Measurements from ENCODE around the gene ZIC1.

ZIC1 gene

GRCh38 chr3:147395899-147396711 lies 13.1 kb upstream of the ZIC1 start:
- DNase-seq (ENCODE audit: low spot score): no peak

- no peak for DNase-seq (ENCODE audit: low spot score)
Observed at GRCh38 chr3:147396712-147397046, 12.5 kb upstream of the ZIC1 start.

DNA sequence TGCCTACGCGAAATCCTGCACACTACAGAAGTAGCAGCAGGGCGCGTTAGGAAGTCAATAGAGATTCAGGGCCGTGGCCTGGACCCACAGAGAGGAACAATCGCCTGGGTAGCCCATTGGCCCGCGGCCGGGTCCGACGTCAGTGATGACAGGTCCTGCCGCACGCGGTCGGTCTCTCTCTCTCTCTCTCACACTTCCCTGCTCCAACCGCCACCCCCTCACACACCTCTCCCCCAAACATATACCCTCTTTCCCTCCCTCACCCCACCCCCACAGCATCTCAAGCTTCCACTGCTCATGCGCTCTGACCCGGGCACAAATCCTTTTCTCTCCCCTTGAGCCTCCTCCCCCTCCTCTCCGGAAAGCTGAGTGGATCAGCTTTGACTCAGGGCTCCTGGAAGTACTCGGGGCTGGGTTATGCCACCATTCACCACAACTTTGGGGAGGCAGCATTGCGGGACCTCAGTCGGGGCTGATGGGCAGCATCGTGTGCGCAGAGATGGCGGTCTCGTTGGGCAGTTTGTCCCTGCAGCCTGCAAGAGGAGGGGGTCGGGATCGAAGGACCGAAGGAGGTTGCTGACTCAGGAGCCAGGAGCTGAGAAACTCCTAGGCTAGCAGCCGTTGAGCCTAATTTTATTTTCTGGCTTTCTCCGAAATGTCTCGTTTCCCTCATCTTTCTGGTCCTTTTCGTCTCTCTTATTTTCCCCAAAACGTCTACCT lies 11.8 kb upstream of the ZIC1 start:
- no peak for DNase-seq (ENCODE audit: low spot score)

GRCh38 chr3:147397875-147398812 lies 11.0 kb upstream of the ZIC1 start:
- no peak for DNase-seq (ENCODE audit: low spot score)

DNA sequence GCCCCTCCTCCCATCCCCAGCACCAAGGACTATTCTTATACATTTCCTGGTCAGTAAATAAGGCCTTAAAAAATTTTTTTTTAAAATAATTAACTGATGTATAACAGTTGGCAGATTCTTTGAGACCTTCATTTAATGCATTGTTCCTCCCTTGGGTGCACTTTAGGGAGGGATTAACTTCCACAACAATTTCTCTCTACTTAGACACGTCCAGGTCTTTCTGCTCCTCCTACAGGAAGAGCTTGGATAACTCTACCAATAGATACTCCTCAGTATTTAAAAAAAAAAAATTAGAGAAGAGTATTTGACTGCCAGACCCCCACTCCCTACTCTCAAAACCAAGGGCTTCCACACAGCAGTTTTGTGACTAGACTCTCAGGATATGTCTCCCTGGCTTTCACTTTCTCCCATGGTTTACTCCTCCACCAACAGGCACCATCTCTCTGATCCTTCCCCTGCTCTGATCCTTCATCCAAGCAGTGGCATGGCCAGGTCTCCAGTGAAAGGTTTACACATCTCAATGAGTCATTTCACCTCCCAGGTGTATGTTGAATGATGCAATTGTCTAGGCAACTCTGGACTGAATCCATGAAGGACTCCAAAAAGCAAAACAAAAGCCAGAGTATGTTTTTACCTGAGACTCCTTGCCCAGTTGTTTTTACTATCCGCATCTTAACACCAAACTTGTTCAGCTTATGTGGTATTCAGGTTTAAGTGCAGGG lies 10.2 kb upstream of the ZIC1 start:
- no peak for DNase-seq (ENCODE audit: low spot score)

DNA sequence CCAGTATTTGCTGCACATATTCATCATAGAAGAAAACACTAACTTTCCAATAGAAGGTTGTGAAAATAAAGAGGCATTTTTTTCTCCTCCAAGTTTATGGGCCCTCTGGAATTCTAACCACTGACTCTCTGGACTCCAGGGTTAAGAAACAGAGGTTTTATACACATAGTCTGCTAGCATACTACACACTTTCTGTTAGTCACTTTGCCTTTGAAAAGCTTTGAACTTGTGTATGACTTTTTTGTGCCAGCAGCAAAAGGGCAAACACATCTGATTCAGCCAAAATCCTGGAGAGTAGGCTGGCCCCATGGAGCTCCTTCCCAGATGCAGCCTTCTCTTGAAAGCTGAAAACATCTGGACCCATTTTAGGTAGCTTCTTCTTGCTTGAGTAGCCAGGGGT lies 9.1 kb upstream of the ZIC1 start:
- no peak for DNase-seq (ENCODE audit: low spot score)

DNA sequence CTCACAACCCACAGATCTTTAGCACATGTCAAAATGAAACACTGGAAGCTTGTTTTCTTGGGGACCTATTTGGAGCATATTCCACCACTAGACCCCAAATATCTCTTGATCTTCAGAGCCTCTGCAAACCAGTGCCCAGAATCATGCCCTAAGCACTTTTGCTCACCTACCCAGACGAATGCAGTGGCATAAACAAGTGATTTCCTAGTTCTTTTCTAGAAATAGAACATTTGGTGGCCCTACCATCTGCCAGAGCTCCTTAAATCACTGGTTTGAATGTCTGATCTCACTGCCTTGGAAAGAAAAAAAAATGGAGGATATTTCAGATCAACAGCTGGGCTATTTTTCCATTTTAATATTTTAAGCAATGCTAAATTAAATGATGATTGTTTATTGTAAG lies 8.2 kb upstream of the ZIC1 start:
- no peak for DNase-seq (ENCODE audit: low spot score)

DNA sequence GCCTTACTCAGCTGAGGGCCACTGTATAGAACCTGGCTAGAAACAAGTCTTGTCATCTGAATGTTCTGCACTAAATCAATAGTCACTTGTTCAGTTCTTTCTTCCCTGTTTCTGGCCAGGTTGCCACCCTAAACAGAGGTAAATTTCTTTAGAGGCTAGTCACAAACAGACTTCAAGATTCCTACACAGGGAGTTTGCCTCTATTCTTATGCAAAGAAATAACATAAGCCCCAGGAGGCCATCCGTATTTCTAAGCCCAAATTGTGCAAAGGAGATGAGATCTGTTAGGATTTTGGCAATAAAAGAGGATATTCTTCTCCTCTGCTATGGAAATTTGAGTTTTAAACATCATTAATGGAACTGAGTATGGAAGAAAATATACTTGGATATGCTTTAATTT lies 7.7 kb upstream of the ZIC1 start:
- no peak for DNase-seq (ENCODE audit: low spot score)

DNA sequence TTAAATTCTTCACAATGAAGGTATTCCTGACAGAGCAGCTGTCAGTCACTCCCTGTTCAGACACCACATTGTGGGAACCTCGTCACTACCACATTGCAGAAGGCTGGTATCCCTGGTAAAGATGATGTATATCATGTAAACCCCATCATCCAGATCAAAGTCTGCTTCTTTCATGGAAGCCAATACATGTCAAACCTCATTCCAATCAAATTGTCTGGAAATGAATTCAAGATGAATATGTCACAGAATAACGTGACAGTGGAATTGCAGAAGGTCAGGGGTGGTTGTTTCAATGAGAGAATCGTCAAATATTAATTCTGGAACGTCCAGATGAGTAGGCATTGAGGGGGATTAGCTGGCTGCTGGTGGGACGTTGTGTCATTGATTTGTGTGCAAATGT lies 7.0 kb upstream of the ZIC1 start:
- DNase-seq (ENCODE audit: low spot score): no peak

GRCh38 chr3:147403511-147403910 lies 5.7 kb upstream of the ZIC1 start:
- no peak for DNase-seq (ENCODE audit: low spot score)

DNA sequence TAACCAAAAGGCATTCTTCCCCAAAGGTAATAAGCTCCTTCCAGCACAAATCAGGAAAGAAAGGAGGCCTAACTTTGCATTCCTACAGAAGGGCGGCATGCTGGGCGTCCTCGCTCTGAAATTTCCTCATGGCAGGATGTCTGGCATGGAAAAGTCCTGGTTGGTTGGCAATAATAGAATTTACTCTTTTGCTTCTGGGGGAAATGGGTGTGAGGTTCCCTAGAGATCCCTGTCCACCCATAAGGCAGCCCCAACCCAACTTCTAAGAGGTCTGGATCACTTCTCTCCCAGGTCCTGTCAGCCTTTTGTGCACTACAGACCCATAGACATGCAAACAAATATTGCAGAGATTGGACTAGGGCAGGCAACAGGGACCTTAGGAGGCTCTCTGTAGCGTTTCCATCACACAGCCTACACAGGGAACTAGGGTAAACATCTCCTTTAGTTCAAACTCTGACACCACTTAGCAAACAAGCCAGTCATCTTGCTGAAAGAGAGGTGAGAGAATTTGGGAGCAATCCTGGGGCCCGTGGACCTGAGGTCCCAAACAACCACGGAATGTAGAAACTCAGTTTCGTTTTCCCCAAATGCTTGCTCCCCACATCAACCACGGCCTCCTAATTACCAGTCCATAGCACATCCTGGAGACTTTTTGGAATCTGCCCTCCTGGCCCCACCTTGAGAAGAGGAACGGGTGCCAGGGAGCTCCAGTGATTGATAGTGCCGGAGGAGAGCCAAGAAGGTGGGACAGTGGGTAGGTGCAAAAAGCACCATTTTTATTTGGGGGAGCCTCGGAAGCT lies 5.0 kb upstream of the ZIC1 start:
- no peak for DNase-seq (ENCODE audit: low spot score)

- DNase-seq (ENCODE audit: low spot score): no peak
Observed at GRCh38 chr3:147404800-147405230, 4.3 kb upstream of the ZIC1 start.

GRCh38 chr3:147405231-147406027 lies 3.7 kb upstream of the ZIC1 start:
- DNase-seq (ENCODE audit: low spot score): no peak

DNA sequence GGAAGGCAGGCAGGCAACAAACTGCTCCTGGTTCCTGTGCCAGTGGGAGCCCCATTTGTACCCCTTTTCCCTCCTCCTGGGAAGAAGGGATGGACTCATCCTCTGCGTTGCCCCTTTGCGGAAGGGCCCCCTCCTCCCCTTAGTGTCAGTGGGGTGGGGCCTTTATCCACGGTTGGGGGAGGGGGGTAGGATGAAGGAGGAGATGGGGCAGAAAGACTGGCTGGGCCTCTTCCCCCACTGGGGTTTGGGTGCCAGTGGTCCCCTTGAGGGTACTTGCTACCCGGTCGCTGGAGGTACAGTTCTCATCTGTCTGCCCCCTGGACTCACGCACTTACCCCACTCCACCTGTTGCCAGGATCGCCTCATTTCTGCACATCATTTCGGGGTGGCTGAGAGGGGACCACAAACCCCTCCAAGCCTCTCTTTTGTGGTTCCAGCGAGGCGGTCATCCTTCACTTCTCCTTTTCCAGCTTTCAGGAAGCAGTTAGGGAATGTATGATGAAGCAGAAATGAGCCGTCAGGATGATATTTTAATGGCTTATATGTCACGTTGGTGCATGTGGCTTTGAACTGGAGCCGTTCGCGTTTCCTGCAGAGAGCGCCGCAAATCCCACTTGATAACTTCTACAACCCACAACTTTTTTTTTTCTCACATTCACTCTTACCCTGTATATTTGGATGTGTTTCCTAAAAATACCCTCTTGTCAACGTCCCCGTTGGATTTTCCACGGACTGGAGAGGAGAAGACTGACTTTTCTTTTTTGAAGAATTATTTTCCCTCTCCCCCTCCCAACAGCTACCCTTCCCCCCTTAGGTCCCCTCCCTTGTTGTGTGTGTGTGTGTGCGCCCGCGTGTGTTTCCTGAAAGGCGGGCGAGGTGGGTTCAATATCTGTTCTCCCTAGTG lies 2.9 kb upstream of the ZIC1 start, which contains the start of gene ZIC4:
Gene ZIC4, minus strand, starts transcription at position 516 of the 904 bp plus-strand sequence. CDS start 3,746 bp downstream, outside the sequence.
- no peak for DNase-seq (ENCODE audit: low spot score)

DNA sequence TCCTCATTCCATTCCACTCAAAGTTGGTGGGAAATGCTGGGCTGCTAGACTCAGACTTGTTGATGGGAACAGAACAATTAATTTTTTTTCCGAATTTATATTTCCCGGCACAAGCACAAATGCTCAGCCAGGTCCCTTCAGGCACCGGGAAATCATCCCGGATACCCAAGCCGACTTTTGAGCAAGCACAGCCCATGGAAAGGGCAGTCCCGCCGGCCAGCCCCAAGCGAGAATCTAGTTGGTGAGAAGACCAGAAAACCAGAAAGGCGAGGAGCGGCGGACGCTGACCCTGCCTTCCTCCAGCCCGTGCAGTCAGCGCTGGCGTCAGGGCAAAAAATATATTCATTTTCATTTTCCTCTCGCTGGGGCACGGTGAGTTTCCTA lies 2.1 kb upstream of the ZIC1 start:
- no peak for DNase-seq (ENCODE audit: low spot score)

DNA sequence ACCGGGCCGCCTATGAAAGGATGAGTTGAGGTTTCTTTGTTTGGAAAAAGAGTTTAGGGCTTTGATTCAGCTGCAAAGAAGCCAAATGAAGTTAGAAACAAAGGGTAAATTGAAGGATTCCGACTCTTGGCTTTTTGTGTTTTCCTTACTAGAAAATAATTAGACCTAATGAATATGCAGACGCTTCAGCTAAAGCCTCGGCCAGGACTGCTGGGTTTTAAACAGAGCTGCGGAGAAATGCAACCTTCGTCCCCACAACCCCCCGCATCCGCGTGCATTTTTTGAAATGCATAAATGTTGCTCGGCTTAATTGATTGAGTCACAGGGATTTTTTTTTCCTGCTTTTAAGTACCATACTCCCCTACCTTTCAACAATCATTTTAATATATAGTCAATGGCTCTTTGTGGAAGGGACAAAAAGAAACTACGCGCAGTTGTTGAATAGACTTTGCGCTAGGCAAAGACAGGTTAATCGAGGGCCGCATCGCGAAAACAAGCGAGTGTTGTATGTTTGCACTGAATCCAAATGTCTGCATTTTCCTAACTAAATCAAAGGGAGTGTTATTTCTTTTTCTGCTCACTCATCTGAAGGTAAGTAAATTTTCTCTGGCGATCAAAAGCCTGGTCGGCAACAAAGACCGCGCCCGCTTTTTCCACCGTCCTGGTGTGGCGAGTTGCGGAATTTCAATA lies 1.5 kb upstream of the ZIC1 start:
- DNase-seq (ENCODE audit: low spot score): no peak

DNA sequence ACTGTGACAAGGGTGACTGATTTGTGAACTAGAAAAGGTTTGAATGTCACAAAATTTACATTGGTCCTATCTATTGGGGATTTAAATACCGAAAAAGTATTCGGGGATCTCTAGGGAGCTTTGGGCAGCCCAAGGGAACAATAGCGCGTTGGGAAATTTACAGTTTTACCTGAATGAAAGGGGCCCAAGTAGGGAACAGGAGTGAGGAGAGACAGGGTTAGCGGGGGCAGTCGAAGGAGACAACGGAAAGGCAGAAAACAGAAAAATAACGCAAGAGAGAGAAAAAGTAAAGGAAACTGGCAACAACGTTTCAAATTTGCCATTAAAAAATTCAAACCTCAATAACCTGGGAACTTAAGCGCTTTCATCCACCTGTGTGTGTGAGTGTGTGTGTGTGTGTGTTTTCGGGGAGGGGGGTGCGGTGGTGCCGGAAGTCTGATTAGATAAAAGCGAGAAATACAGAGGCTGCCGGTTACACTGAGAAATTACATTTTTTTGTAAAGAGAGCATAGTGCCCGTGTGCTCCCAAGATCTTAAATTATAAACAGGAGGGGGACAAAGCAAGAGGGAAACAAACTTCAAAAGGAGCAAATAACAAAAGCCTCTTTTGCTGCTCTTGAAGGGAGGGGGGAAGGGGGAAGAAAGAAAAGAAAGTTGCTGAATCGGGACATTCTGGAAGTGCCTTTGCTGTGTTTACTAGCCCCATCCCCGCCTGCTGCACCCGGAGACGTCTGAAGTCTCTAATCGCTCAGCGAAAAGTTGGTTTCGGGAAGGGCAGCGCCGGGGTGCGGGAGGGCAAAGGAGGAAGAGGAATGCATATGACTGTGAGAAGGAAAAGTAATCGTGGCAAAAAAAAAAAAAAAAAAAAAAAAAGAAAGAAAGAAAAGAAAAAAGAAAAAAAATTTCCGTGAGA lies 721 bp upstream of the ZIC1 start:
- no peak for DNase-seq (ENCODE audit: low spot score)

Data from NAMALWA (cell line).